Activated effector memory CD4-positive, alpha-beta T cell treated with Interleukin-2 at 50 U/mL for 16 hours (primary cell): ENCODE measurements around the gene TSKS.

ENCODE experiments used
- DNase-seq: peaks from one replicate; pipeline ENCODE4 v3.0.0-alpha.2; 2020

The TSKS gene

DNA sequence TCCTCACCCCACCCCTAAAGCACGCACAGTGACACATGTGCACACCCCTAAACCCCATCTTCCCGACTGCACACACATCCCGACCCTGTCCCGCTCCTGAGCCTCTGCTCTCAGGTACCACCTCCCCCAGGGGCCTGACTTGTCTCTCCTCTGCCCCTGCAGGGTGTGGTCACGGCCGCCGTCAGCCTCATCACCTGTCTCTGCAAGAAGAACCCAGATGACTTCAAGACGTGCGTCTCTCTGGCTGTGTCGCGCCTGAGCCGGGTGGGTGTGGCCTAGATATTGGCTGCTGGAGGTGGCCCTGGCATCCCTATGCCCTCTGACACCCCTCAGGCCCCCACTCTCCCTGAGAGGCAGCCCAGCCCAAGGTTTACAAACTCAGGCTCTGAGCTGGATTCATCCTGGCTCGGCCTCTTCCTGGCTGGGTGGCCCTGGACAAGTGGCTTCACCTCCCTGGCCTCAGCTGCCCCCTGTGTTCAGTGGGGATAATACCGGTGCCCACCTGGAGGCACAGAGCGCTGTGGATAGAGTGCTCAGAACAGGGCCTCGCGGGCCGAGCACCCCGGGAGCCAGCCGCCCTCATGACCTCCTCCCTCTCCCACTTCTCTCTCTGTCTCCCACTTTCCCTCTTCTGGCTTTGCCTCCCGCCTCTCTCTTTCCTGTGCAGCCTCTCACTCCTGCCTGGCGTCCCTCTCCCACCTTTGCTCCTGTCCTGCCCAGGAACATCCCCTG lies 29.9 kb upstream of the TSKS start:
- no peak for DNase-seq

DNA sequence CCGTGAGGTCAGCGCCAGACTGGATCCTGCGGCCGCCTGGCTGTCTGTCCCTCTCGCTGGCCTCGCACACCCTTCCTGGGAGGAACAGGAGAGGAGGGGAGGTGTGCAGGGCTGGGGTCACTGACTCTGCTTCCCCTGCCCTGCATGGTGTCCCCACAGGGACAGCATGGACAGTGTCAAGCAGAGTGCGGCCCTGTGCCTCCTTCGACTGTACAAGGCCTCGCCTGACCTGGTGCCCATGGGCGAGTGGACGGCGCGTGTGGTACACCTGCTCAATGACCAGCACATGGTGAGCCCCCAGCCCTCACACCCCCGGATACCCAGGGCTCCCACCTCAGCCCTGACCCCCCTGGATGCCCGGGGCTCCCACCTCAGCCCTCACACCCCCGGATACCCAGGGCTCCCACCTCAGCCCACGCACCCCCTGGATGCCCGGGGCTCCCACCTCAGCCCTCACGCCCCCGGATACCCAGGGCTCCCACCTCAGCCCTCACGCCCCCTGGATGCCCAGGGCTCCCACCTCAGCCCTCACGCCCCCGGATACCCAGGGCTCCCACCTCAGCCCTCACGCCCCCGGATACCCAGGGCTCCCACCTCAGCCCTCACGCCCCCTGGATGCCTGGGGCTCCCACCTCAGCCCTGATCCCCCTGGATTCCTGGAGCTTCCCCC lies 28.8 kb upstream of the TSKS start:
- DNase-seq, result no peak

- DNase-seq, result no peak
These were observed 27.8 kb upstream of the TSKS start for GRCh38 chr19:49790866-49791265.

- no peak for DNase-seq
These were observed 25.8 kb upstream of the TSKS start for GRCh38 chr19:49788857-49789256.

GRCh38 chr19:49787746-49788145 lies 24.6 kb upstream of the TSKS start:
- no peak for DNase-seq

DNA sequence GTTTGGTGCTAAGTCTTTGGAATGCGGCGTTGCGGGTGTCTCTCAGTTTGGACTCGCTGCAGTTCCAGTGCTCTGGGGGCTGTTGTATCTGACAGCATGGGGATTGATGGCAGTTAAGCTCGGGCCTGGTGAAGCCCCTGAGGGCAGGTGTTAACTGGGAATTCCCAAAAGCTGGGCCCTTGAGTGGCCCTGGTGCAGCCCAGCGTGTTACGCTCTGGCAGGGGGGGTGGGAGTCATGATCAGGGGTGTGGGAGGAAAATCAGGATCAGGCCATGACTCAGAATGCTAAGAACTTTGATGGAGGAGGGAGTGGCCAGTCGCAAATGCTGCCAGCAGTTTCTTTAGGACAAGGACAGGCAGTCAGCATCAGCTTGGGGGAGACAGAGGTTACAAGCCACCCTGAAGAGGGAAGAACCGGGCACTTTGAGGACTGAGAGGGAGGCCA lies 23.3 kb upstream of the TSKS start:
- no peak for DNase-seq

GRCh38 chr19:49782515-49782914 lies 19.4 kb upstream of the TSKS start:
- no peak for DNase-seq

DNA sequence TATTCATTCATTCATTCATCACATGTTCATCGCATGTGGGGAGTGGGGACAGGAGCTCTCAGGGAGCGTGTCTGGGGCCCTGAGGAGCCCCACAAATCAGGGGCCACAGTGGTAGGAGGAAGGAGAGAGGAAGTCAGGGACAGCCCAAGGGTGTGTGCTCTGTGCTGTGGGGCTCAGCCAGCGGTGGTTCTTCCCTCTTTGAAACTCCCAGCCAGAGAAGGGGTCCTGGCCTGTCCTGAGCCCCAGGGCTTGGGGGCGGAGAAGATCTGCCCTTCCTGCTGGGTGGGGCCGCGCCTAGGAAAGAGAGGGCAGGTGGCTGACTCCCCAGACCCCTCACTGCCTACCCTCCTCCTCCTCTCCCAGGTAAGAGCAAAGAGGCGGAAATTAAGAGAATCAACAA lies 18.3 kb upstream of the TSKS start:
- no peak for DNase-seq

- DNase-seq, result no peak
These were observed 17.8 kb upstream of the TSKS start for GRCh38 chr19:49780861-49781260.

DNA sequence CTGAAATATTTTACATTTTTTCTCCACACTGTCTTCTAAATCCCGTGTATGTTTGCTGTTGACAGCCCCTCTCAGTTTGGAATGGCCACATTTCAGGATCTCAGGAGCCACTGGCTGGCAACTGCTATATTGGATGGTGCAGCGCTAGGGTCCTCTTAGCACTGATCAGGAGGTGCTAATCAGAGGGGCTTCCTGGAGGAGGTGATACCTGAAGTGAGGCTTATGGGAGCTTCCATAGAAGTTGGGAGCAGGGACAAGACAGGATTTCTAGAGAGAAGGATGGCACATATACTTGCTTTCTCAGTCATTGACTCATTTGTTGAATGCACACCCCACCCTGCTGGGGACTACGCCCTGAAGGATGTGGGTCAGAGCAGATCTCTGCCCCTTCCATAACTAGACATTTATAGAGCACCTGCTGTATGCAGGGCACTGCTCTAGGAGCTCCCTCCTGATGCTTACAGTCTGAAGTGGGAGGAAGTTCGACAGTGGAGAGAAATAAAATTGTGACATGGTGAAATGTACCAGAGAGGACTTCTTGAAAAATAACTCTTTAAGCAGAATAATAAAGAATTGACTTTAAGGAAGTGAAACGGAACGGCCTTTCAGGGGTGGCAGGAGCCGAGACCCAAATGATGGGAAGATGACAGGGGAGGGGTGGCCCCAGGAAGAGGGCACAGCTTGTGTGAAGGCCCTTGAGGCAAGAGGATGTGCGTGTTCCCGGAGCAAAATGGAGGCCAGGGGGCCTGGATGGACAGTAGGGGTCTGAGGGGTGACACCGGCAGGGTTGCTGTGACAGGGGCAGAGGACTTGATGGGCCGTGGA lies 16.8 kb upstream of the TSKS start:
- DNase-seq, result no peak

GRCh38 chr19:49776371-49776764 lies 13.3 kb upstream of the TSKS start:
- DNase-seq, result no peak

- no peak for DNase-seq
These were observed 12.8 kb upstream of the TSKS start for GRCh38 chr19:49775742-49776370.

DNA sequence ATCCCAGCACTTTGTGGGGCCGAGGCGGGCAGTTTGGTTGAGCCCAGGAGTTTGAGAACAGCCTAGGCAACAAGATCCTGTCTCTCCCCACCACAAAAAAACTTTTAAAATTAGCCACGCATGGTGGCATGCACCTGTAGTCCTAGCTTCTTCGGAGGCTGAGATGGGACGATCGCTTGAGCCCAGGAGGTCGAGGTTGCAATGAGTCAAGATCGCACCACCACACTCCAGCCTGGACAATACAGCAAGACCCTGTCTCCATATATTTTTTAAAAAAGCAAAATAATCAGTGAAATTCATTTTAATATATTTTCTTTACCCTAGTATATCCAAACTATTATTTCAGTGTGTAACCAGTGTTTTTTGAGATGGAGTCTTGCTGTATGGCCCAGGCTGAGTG lies 11.9 kb upstream of the TSKS start:
- no peak for DNase-seq

- no peak for DNase-seq
These were observed 10.7 kb upstream of the TSKS start for GRCh38 chr19:49773663-49774350.

- no peak for DNase-seq
These were observed 9.8 kb upstream of the TSKS start for GRCh38 chr19:49772850-49773432.

DNA sequence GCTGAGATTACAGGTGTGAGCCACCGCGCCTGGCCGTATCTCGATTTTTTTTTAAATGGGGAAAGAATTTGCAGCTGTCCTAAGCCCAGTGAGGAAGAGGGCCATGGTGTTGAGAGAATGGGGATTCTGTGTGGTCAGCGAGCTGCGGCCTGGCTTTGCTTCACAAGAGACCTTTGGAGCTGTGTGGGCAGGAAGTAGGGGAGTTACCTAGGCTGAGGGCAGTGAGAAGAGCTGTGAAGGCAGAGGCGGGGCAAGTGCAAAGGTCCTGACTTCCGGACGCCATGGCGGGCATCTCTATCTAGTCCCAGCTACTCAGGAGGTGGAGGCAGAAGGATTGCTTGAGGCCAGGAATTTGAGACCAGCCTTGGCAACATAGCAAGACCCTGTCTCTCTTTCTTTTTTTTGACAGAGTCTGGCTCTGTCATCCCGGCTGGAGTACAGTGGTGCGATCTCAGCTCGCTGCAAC lies 8.6 kb upstream of the TSKS start:
- no peak for DNase-seq

- DNase-seq, result no peak
These were observed 7.4 kb upstream of the TSKS start for GRCh38 chr19:49770529-49770928.

GRCh38 chr19:49767967-49768581 lies 5.0 kb upstream of the TSKS start:
- DNase-seq, result no peak

GRCh38 chr19:49767381-49767780 lies 4.3 kb upstream of the TSKS start:
- DNase-seq, result no peak

- no peak for DNase-seq
These were observed 3.8 kb upstream of the TSKS start, which contains the start of gene AP2A1 for GRCh38 chr19:49766930-49767299. AP2A1 (plus strand) TSS chr19:49767001; CDS start chr19:49767134, 133 bp downstream.
